H1 (cell line): Measurements from ENCODE around the gene CWC15. TPM values are rescaled to one million over a fixed set of nuclear protein-coding genes. Genes with fewer than 3 reads are reported as not detected.

Experiments used
- CHD7 ChIP-seq: fragments of 300-600 bp; sonication (generic); IDR thresholded peaks from 2 replicates; pipeline ENCODE4 v1.7.1; 2012; ENCODE audit warnings: low read length, moderate library complexity, mild to moderate bottlenecking, inconsistent platforms; ENCODE audit not compliant: insufficient replicate concordance
- CTBP2 ChIP-seq: IDR thresholded peaks from 2 replicates; pipeline ENCODE4 v1.7.0; 2011; ENCODE audit warnings: borderline replicate concordance, mild to moderate bottlenecking, moderate library complexity, mixed read lengths, low read length; ENCODE audit not compliant: insufficient read depth, insufficient read length
- POU5F1 ChIP-seq: IDR thresholded peaks from 2 replicates; pipeline ENCODE4 v1.6.1; 2011; ENCODE audit warnings: low read depth, mild to moderate bottlenecking, low read length, moderate library complexity
- RBBP5 ChIP-seq: IDR thresholded peaks from 2 replicates; pipeline ENCODE4 v1.7.1; 2012; ENCODE audit warnings: low read depth, mild to moderate bottlenecking, inconsistent platforms, low read length, moderate library complexity, borderline replicate concordance
- RXRA ChIP-seq: IDR thresholded peaks from 2 replicates; pipeline ENCODE4 v1.6.1; 2011; ENCODE audit warnings: low read depth, mild to moderate bottlenecking, low read length, moderate library complexity; ENCODE audit not compliant: insufficient read depth
- SAP30 ChIP-seq: fragments of 300-600 bp; sonication (generic); IDR thresholded peaks from 2 replicates; pipeline ENCODE4 v1.7.1; 2012; ENCODE audit warnings: low read length, moderate library complexity, mild to moderate bottlenecking, inconsistent platforms; ENCODE audit not compliant: insufficient read depth, insufficient replicate concordance
- SIN3A ChIP-seq, 2 experiments: IDR thresholded peaks in 1 of 2; conservative IDR thresholded peaks in 1 of 2; 2 replicates each; pipeline ENCODE4 v1.6.1; 2011 to 2012; ENCODE audit warnings: low read length in 2 of 2, improper control_type of control experiment in 1 of 2, low read depth in 1 of 2, mild to moderate bottlenecking in 1 of 2
- SIX5 ChIP-seq: IDR thresholded peaks from 2 replicates; pipeline ENCODE4 v1.6.1; 2011; ENCODE audit warnings: mild to moderate bottlenecking, low read depth, low read length
- ZNF274 ChIP-seq: IDR thresholded peaks from 2 replicates; pipeline ENCODE4 v1.7.0; 2012; ENCODE audit warnings: low read length, borderline replicate concordance; ENCODE audit errors: extremely low read depth
- polyA plus RNA-seq, 7 experiments: library from polyadenylated mRNA; depleted of rRNA in 3 of 7; stranded (reverse) in 5 of 7; unstranded in 2 of 7; fragments of >200 nt in 5 of 7; fragments of 200-250 nt in 2 of 7; gene quantifications; 1 replicate in 5 of 7; 2 replicates in 1 of 7; 4 replicates in 1 of 7; pipeline versions ENCODE4 v1.2.1 to v1.2.3, GENCODE V29; 2011 to 2013; ENCODE audit warnings: missing spikeins in 2 of 7, mixed read lengths in 2 of 7
- total RNA-seq: library from RNA; stranded (reverse); fragmentation: NEBNext Ultra II Directional; extraction: Animal tissue kit (Norgen Biotek cat#: 25700); gene quantifications from 2 replicates; pipeline ENCODE4 v1.2.1, GENCODE V29; 2021

Gene CWC15
- total and polyA plus RNA-seq, 2 of the 8 experiments (the other 6 are each of a cell fraction or from before 2014, with no cell fraction given): 15.7 to 59.4 TPM

- TF ChIP-seq CHD7 (no peak), RXRA (no peak), SIX5 (no peak), SAP30 (no peak), ZNF274 (no peak), CTBP2 (no peak), SIN3A (conservative IDR thresholded peaks at IDR 0.05 in 1 of 2, IDR thresholded peaks at IDR 0.05 in 1 of 2; ENCODE audit: low read depth in 1 of 2, low read length in 2 of 2) (no peak), POU5F1 (no peak), RBBP5 (no peak)
Measured at GRCh38 chr11:95005642-95006041, 32.3 kb upstream of the CWC15 start (continued).
